Measurements from ENCODE around the gene PCDH9.

The PCDH9 gene

DNA sequence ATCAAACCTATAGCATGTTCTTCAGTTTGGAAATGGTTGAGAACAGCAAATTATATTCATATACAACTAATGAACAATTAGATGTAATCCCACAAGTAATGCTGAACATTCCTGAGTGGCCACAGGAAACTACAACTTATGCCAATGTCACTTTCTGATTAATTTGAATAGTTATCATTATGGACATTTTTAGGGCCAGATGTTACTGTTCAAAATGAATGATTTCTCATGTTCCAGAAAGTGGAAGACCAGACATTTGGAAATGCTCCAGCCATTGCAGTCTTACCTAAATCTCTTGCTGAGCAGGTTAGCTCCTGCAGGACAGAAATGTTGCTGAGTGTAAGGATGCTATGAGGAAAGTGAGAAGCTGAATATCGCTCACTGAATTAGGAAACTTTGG lies 819.8 kb downstream of the PCDH9 start:
- no peak for DNase-seq

DNA sequence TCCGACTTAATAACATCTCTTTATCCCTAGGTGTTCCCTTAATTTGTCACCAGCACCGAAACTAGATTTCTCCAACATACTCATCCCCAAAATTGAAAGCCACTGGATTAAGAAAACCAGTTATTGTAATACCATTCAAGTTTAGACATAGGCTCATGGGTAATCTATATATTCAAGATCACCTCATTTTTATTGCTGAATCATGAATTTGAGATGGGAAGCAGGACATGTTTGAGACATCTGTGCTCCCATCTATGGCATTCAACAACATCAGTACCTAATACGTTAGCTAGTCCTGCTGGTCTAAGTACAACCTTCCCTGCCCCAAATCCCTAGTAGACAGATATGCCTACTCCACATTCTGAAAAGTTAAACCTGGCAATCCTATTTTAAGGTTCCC lies 820.6 kb downstream of the PCDH9 start:
- no peak for DNase-seq

DNA sequence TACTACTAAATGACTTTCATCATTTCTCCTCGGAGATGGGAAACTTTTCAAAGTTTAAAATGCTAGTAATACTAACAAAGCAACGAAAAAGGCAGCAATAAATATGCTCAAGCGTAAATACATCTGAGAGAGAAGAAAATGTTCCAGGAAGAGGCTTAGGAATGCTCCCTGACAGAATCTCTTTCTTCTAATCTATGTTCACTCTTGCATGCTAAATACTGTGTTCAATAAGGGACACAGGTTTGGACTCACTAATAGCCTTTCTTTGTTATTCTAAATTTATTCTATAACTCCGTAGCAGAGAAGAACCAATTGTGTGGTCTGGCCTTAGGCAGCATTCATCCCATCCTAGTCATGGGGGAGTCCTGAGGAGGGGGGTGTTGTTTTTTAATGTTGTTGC lies 823.0 kb downstream of the PCDH9 start:
- no peak for DNase-seq

DNA sequence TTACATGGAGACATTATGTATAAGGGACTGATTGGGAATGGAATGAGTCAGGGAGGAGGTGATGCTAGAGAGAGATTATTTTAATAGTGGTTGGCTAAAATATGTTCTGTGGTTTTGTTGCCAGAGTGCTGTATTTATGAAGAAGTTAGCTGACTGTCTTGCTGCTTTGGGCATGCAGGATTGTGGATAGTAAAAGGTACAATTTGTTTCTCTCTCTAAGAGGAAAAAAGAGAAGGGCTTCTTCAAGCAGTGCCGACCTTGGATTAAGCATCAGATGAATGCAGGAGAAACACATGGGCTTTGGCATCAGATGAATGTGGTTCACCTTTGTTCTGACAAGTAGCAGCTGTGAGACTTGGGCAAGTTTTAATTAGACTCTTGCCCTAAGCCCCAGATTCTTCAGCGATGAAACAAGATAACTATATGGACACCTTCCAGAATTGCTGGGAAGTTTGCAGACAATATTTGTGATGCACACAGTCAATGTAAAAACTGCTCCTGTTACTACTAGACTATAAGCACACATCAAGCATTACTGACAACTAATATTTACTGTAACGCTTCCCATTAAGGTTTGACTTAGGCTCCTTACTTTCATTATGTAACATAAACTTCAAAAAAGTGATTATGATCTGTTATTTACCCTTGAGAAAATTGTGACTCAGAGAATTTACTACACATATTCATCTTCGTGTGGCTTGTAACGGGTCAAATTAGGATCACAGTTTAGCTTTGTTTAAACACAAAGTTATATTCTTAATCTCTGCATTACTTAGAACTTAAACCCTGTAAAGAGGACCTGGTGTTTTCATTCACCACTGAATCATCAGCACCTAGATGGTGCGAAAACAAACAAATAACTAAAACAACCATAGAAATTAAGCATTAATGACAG lies 824.0 kb downstream of the PCDH9 start:
- no peak for DNase-seq

DNA sequence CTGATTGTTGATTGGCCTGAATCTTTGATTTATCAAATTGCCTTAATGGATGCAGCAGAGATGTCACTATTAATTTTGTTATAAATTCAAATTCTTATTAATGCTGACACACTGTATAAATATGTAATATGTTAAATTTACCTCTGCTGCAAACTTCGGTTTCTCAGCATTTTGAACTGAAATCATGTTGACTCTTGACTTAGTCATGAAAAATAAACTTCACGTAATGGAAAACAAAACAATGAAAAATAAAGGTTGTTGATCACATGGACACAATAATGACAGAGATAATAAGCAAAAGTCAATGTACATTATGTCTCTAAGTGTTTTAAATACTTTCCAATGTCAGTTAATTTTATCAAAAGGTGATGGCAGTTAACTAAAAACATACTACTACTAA lies 827.6 kb downstream of the PCDH9 start:
- no peak for DNase-seq

DNA sequence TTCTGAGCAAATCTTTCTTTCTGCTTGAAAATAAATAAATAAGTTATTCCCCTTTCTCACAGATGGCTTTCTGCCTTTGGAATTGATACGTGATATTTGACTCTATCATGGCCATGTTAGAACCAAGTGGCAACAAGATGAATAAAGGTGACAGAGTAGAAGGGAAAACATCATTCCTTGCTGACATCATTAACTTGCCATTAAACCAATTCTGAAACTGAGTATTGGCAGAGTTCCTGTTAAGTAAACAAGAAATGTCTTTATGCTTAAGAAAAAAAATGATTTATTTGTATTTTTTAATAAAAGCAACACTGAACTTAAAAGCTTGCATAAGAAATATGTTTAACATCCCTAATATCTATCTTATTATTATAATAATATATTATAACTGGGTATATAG lies 828.1 kb downstream of the PCDH9 start:
- DNase-seq = no peak

DNA sequence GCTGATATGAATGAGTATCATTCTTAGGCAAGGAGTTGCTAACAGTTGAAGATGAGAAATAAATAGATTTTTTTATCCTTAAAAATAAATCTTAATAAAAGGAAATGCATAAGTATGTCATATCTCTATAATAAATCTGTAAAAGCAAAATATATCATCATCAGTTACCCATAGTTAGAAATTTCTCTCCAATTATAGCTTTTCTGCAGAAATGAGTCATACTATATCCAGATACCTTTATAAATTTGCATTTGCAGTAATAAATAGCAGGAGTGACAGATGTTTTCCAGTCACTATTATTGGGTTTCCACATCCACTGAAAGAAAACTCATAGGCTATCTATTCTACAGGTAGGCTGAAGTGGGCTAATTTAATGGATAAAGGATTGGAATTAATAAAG lies 829.8 kb downstream of the PCDH9 start:
- no peak for DNase-seq

DNA sequence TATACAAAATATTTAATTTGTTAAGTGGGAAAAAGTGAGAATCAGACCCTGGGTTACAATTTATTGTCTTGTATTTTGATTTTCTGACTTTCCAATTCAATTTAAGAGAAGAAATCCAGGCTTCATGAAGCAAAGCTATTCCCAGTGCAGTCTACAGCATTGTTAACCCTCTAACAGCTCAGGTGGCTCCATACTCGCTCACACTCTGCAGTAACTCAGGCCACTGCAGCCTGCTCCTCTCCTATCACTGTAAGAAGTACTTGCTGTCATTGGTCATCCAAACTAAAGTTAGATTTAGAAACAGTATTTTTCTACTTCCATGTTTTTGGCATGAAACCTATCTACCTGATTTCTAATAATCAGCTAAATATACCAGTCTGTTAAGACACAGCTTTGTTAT lies 830.3 kb downstream of the PCDH9 start:
- no peak for DNase-seq

DNA sequence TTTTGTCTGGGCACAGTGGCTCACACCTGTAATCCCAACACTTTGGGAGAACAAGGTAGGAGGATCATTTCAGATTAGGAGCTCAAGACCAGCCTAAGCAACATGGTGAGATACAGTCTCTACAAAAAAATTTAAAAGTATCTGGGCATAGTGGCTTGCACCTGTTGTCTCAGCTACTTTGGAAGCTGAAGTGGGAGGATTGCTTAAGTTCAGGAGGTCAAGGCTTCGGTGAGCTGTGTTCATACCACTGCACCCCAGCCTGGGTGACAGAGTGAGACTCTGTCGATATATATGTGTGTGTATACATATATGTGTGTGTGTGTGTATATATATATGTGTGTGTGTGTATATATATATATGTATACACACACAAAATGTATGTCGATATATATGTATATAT lies 833.0 kb downstream of the PCDH9 start:
- no peak for DNase-seq

DNA sequence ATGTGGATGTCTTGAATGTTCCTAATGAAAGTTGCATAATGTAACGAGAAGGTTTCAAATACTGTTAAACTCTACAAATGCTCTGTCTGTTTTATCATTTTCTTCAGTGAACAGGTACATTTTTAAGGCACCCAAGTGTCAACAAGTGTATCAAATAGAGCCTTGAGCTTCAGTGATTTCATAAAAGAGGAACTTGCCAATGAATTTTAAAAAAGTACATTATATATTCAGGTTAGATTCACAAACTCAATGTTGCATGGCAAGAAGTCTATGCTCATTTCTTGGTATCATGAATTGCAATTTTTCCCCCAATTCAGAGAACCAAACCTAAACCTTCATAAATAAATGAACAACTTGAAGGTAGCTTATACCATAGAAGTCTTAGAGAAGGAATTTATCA lies 838.8 kb downstream of the PCDH9 start:
- DNase-seq = no peak

DNA sequence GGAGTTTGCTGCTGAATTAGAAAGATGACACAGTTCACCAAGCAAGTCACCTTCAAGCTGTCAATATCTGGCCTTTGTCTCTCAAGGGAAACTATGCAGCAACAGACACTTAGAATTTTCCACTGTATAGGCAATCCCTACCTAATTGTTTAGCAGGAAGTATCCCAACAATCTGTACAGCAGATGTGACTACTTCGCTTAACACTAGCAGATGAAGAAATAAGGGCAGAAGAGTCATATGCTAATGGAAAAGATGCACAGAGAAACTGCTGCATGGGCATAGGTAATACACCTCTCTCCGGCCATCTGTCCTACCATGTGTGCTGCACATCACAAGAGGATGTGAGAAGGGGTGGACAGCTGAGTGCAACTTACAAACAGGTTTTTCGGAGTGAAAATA lies 851.2 kb downstream of the PCDH9 start:
- DNase-seq = no peak

DNA sequence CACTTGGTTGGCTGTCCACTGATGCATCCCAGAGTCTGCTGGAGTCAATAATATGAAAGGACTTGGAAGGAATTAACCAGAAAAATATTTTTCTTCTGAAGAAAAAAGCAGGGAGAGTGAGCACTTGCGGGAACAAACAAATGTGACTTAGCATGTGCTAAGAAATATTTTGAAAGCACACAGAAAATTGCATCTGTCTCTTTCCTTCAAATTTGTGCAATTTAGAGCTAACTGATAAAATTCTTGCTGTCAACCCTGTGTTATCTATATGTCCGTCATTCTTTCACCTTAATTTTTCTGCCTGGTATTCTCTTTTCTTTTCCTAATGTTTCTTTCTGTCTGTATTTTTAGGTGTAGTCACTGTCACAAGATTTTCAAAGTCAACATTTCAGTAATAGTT lies 852.6 kb downstream of the PCDH9 start:
- DNase-seq = no peak

DNA sequence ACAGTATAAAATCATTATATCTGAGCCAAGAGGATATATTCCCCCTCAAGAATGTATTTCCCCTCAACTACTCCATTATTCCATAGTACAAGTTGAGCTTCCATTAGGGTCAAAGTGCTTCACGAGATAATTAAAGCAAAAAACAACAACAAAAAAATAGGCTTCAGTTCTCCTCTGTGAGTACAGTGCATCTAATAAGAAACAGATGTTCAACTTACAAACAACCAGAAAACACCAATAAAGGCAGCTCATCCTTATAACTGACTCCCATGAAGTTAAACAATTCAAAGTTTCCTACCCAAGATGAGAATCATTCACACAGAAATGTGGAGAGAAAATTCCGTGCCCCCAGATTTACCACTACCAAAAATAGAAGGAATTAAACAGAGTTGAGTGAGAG lies 854.4 kb downstream of the PCDH9 start:
- DNase-seq = no peak

DNA sequence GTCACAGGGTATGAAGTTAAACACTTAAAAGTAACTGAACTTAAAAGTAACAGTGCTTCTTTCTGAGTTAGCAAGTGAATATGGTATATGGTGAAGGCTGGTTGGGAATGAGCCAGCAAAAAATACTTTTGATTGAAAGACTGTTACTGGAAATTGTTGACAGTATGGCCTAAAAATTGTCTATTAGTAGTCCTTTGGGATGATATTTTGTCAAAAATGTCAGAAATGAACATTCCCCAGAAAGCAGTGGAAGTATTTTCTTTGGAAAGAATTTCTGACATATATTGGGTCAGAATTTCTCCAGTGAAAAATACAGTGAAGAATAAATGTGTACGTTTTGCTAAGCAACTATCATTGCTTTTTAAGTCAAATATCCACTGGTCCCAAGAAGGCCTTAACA lies 860.5 kb downstream of the PCDH9 start:
- no peak for DNase-seq

DNA sequence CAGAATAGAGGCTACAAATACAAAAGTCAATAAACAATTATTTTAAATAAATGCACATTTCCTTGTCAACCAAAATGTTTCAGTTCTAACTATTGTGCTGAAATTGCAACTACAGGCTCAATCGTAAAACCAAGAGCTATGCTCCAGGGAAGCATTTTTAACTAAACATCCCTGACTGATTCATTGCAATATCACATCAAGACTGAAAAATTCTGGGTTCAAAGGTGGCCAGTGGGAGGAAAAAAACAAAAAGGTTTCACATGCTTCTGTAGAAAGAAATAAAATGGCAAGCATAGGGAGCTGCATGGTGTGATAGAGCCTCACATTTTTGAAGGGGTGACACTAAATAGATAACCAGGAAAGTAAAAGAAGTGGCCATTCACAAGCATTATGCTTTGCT lies 862.8 kb downstream of the PCDH9 start:
- DNase-seq = no peak

DNA sequence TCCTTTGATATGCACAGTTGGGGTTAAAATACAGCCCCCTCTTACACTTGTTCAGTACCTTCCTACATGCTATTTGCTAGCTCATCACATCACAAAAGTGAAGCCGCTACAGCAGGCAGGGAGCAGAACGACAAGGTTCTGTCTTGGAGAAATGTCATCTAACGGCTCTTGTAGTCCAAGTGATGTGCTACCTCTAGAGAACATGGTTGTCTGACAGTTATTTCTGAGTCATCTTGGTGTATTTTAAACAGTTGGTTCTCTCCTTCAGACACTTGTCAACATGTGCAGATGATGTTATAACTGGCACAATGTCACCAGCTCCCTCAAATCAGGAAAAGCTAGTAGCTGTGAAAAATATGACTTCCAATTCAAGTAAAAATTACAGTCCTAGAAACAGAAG lies 865.0 kb downstream of the PCDH9 start:
- DNase-seq = no peak

DNA sequence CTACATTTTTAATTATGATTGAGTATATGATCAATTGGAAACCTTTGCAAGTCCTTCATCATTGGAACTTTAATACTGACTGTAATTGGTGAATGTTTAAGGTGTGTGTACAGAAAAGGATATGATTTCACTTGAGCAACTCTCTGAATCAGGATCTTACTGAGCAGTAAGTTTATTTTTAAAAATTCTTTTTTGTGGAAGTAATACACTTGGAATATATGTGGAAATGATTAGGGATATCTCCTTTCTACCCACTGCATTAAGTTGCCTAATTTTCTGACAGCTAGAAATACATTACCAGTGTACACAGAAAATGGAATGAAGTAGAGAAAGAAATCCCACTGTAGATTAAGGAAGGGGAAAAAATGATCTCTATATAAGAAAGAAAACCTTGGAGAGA lies 865.8 kb downstream of the PCDH9 start:
- DNase-seq = no peak

DNA sequence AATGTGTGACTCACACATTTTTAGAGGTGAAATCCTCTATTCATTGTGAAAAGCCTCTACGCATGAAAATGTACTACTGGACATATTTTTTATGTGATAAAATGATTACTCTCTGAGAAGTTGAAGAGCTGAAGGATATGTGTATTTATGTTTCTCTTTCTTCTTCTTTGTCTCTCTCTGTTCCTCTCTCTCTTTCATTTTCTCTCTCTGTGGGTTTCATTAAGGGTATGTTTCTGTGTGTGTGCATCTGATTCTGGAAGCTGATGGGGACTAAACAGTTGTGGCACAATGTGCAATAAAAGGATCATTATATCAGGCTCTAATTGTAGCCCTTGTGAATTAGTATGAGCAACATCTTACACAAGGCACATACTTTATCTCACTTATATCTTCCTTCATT lies 867.7 kb downstream of the PCDH9 start:
- DNase-seq = no peak

DNA sequence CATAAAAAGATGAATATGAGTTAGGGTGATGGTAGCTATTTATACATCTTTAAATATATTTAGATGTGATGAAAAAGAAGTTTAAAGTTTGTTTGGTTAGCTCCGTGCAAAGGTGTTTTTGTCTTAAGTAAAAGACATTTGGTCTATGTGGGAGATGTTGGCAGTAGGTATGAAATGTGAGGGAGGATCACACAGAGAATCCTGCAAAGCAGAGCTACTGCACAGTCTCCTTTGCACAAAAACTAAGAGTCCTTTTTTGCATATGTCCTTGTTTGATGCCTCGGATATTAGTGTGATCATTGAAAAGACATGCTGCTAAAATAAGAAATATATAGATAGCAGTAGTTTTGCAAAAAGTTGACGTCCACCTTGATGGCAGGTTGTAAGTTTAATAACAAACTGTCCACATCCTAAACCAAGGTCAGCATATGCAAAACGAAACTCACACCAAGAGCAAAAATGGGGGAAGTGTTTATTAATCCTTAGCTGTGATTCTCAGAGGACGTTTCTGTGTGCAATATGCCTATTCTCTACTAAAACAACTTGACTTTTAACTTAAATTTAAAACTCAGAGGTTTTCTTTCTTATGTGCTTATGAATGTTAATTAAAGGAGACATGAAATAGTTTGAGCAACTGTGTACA lies 870.1 kb downstream of the PCDH9 start:
- no peak for DNase-seq

DNA sequence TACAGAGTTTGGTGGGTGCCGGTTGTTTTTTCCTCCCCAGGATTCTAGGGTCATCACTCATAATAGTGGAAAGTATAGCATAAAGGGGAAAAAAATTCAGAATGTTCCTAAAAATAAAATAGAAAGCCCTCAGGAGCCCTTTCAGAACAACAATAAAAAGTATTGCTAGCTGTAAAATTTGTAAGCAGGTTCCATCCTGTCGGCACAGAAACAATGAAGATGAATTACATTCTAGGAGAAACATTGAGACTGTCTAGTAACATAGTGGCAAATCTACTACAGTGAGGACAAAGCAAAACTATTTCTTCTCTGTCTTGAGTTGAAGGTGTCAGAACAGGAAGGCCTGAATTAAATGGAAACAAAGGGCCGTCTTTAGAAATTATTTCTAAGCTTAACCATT lies 870.7 kb downstream of the PCDH9 start:
- no peak for DNase-seq

DNA sequence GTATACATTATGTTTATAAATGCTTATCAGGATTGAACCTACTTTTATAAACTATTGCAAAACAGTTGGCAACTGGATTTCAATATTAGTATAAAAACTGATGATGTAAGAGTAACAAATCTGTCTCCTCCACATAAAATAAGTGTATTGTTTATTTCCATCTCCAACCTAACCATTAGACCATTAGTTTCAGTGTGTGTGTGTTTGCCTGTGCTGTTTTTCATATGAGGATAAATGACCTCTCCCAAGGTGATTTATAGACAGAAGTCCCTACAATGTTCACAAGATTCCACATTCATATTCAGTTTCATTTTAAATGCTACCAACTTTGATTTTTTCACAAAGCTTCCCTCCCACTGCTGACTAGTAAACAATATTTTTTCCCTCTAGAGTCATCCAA lies 871.6 kb downstream of the PCDH9 start:
- DNase-seq = no peak

DNA sequence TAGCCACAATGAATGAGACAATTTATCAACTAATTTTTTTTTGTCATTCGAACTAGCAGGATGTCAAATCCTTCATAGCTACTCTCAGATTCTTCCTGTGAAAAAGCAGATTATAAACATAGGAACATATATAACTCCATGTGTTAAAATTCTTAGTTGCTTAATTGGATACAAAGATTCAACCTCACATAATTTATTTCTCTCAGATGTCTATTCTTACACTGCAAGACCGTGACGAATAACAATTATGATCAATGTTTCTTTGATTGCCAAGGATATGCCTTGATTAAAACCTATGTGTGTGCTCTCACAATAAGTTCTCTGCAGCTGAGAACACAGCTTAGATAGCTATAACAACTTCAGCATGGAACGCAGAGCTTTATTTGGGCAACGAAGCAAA lies 872.7 kb downstream of the PCDH9 start:
- no peak for DNase-seq

DNA sequence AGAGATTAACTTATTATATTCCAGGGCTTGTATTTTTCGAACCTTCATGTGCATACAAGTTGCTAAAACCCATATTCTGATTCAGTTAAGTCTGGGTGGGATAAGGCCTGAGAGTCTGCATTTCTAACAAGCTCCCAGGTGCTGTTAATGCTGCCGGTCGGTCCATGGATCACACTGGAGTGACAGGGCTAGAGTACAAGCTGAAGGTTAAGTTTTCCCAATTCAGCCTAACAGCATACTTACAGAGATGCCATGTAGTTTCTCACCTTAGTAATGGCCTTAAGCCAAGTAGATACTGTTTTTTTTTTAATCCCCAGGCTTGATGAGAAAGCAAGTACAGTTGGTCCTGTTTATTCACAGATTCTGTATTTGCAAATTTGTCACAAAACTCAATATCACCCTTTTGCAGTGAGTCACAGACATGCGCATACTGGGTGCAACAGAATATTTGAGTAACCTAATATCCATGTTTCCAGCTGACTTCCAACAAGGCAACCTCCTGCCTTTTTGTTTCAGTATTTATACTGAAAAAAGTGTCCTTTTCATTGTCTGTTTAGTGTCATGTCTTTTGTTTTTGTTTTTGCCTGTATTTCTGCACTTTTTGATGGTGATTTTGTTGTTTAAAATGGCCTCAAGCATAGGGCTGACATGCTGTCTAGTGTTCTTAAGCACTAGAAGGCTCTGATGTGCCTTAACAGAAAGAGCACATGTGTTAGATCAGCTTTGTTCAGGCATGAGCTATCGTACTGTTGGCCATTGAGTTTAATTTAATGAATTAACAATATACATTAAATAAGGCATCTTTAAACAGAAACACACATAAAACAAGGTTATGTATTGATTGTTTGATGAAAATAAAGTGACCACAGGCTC lies 875.0 kb downstream of the PCDH9 start:
- no peak for DNase-seq

DNA sequence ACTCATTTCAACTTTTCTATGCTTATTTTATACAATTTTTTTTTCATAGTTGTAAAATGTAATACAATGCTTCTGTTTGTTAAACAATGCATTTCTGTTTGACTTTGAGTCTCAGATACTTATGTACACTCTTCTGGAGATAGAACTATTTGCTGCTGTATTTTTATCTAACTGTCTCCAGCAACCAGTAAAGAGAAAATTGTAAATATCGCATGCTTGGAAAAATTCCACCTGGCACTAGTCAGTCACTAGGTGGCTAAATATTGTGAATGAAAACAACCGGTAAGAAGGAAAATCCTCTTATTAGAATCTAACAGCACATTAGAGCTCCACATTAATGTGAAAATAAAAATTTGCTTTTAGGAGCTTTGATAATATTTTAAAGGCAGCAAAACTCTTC lies 876.5 kb downstream of the PCDH9 start:
- DNase-seq = no peak
